NCI-H82 (cell line): ENCODE data around the gene CAPZA2.

Experiments used
- DNase-seq: peaks from one replicate; lab custom pipeline; 2025; lab: John Stamatoyannopoulos, UW

Gene CAPZA2

DNA sequence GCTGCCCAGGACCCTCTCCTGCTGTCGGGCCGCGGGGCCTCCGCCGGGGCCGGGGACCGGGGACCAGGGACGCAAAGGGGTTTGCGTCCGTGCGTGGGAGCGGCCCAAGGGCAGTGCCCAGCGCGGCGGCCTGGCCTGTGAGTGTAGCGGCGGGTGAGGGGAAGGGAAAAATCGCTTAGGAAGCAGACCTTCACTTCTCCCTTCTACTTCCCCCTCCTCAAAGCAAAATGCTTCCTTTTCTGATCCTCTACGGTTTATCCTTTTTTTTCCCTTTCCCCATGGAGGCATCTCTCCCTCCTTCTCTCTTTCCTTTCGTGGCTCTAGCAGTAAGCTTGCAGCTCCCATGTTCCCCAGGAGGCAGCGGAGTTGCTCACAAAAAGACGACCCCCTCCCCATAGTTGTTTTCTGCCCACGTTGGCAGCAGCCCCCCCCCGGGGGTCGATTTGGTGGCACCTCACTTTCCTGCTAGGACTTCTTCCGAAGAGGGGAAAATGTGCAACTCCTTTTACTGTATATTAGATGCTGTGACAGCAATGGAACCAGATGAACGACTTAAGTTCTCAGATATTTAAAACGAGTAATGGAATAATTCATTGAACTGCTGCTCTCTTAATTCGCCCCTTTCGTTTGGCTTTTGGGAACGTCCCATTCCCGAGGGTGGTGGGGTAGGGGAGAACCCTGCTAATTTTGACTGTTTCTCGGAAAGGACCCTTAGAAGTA lies 724 bp downstream of the CAPZA2 start:
- peak; percentile 53 for DNase-seq

- no peak for DNase-seq
These were observed 1.6 kb downstream of the CAPZA2 start for GRCh38 chr7:116863936-116864500.

DNA sequence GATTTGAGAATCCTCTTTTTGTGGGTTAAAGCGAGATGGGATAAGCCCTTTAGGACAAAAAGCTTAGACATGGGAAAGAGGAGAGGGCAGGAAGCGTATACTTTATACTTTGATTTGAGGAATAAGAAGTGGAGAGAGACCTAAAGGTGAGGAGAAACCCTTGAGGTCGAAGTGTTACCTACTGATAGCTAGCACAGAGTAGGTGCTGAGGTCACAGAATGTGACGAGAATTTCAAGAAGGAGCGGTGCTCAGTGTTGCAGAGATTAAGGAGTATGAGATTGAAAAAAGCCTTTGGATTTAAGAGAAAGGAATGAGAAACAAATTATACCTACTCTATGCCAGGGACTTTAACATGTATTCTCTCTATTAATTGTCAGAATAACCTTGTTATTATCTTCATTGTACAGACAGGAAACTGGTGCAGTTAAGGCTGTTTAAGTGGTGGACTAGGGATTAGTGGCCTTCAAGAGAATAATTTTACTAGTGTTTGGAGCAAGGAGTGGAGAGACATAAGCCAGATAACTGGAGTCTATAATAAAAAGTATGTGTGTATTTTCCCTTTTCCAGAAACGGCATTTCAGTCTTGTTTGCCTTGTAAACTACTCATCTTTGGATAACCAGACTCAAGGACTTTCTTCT lies 8.8 kb downstream of the CAPZA2 start:
- no peak for DNase-seq

DNA sequence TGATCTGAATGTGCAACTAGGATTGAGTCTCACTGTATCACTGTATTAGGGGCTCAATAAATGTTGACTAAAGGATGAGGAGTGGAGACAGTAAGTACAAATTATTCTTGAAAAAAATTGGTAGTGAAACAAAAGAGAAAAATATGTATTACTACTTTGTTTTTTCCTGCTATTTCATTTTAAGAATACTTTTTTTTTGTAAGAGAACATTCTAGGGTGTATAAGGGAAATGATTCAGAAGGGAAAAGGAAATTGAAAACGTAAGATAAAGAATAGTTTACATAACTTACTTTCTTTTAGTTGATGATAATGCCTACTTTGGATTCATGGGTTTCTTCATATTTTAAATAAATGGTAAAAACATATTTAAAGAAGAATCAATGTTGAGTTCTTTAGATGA lies 9.6 kb downstream of the CAPZA2 start:
- DNase-seq = no peak

- no peak for DNase-seq
These were observed 11.2 kb downstream of the CAPZA2 start for GRCh38 chr7:116873619-116874018.

- no peak for DNase-seq
These were observed 14.5 kb downstream of the CAPZA2 start for GRCh38 chr7:116876664-116877442.

DNA sequence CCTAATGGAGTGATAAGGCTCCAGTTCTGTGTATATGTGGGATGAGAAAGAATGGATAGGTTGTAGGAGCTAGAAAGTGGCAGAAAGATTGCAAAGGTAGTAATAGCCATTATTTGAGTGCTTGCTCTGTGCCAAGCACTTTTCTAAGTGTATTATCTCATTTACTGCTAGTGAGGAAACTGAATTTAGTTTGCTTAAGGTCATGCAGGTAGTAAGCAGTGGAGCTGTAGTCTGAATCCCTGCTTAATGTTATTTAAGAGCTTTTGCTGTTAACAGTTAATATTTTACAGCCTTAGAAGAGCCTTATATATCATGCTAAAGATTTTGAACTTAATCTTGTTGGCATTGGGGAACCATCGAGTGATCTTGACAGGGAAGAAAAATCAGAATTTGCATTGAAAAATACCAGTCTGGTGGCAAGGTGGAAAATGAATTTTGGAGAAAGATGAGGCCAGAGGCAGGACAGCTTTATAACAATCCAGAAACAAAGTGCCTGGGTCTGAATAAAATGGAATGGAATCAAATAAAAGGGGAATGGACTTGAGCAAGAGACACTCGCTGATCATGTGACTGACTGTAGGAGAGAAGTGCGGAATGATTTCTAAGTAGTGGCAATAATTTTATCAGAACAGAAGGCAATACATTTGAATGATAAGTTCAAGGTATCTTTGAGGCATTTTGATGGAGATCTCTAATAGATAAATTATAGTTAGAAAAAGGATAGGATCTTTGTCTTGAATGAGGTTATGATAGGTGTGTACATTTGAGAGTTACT lies 15.2 kb downstream of the CAPZA2 start:
- no peak for DNase-seq

DNA sequence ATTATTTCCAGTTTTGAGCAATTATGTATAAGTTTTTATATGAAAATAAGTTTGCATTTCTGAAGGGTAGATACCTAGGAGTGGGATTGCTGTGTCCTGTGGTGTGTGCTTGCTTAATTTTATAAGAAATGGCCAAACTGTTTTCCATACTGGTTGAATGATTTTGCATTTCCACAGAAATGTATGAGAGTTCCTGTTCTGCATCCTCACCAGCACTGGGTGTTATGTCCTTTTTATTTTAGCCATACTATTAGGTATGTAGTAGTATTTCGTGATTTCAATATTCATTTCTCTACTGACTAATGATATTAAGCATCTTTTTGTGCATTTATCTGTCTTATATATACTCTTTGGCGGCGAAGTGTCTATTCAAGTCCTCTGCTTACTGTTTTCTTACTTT lies 22.3 kb downstream of the CAPZA2 start:
- no peak for DNase-seq

GRCh38 chr7:116885724-116886123 lies 23.3 kb downstream of the CAPZA2 start:
- DNase-seq = no peak

GRCh38 chr7:116886543-116887156 lies 24.3 kb downstream of the CAPZA2 start:
- no peak for DNase-seq

GRCh38 chr7:116888895-116889294 lies 26.5 kb downstream of the CAPZA2 start:
- DNase-seq = no peak

GRCh38 chr7:116895849-116896248 lies 33.5 kb downstream of the CAPZA2 start:
- DNase-seq = no peak

- no peak for DNase-seq
These were observed 35.3 kb downstream of the CAPZA2 start for GRCh38 chr7:116897661-116898060.

- no peak for DNase-seq
These were observed 36.9 kb downstream of the CAPZA2 start for GRCh38 chr7:116899308-116899707.

GRCh38 chr7:116901143-116901542 lies 38.8 kb downstream of the CAPZA2 start:
- no peak for DNase-seq

DNA sequence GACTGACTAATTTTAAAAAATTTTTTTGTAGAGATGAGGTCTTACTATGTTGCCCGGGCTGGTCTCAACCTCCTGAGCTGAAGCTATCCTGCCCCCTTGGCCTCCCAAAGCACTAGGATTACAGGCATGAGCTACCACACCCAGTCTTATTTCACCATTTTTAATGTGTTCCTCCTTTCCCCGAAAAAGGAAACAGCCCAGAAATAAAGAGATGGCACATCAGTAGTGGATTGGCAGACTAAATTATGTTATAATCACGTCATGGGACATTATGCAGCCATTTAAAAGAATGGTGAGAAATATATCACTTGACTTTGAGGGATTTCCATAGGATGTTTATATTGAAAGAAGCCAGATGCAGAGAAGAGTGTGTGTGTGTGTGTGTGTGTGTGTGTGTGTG lies 40.5 kb downstream of the CAPZA2 start:
- no peak for DNase-seq

- DNase-seq = no peak
These were observed 44.0 kb downstream of the CAPZA2 start for GRCh38 chr7:116906391-116906790.

- no peak for DNase-seq
These were observed 48.0 kb downstream of the CAPZA2 start for GRCh38 chr7:116910383-116910782.

DNA sequence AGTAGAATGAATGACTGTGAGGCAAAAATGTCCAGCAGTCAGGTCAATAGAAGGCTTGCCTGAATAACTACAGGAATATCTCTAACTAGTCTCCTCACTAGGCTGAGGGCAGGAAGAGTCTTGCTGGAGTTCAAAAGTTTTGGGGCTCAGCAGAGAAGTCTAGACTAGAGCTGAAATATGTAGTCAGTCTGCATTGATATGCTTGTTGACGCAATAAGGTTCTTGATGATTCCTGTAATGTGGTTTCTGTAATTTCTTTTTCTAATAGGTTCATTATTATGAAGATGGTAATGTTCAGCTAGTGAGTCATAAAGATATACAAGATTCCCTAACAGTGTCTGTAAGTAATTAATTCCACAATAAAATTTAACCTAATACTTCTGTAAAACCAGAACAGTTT lies 49.4 kb downstream of the CAPZA2 start:
- DNase-seq = no peak

GRCh38 chr7:116912269-116912909 lies 50.0 kb downstream of the CAPZA2 start:
- no peak for DNase-seq

DNA sequence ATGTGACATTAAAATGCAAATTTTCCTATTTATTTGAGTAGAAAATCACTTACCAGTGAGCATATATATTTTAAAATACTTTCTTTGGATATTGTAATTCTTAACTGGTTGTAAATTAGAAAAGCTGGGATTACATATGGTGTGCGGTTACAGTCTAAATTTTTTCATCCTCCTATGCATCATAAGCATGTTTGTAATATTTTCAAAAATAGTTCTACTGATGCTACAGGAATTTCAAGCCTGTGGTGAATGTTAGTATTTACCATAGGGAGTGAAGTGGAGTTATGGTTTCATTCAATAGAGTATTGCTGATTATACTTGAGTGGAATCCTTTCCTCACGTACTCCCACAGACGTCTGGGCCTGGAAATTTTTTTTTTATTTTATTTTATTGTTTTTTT lies 56.3 kb downstream of the CAPZA2 start:
- no peak for DNase-seq
